Stimulated activated CD8-positive, alpha-beta memory T cell treated with anti-CD3 and anti-CD28 coated beads, Interleukin-2, amount 100 ng/mL, for 48 hours (primary cell): Measurements from ENCODE around the gene CNTNAP2.
"Not testable (repeated sequence)": the region's sequence is repeated elsewhere in the genome, so short reads cannot be mapped to it uniquely, and the experiment has no call there.

Experiments
- DNase-seq, 2 donors: peaks; one replicate each; pipeline ENCODE4 v3.0.0-alpha.2; 2020; ENCODE audit warnings: low read depth in 2 of 2

Gene CNTNAP2

GRCh38 chr7:148302436-148302835, 2185.8 kb downstream of the CNTNAP2 start:
- not testable (repeated sequence) for DNase-seq

GRCh38 chr7:148303295-148304082, 2186.9 kb downstream of the CNTNAP2 start:
- DNase-seq: no peak

GRCh38 chr7:148304083-148304335, 2187.4 kb downstream of the CNTNAP2 start:
- no peak for DNase-seq

- DNase-seq: no peak
Measured at GRCh38 chr7:148304456-148304855, 2187.9 kb downstream of the CNTNAP2 start.

- DNase-seq: no peak
Measured at GRCh38 chr7:148306759-148307158, 2190.2 kb downstream of the CNTNAP2 start.

GRCh38 chr7:148318102-148318811, 2201.7 kb downstream of the CNTNAP2 start:
- DNase-seq: no peak

GRCh38 chr7:148318838-148319237, 2202.2 kb downstream of the CNTNAP2 start:
- DNase-seq: no peak

GRCh38 chr7:148319316-148319808, 2202.8 kb downstream of the CNTNAP2 start:
- no peak for DNase-seq

- DNase-seq: no peak
Measured at GRCh38 chr7:148325208-148325607, 2208.6 kb downstream of the CNTNAP2 start.

- no peak for DNase-seq
Measured at GRCh38 chr7:148327379-148327778, 2210.8 kb downstream of the CNTNAP2 start.

- DNase-seq: no peak
Measured at GRCh38 chr7:148328906-148329305, 2212.3 kb downstream of the CNTNAP2 start.

- DNase-seq: no peak
Measured at GRCh38 chr7:148330124-148330818, 2213.7 kb downstream of the CNTNAP2 start.

- DNase-seq: no peak
Measured at GRCh38 chr7:148330822-148331221, 2214.2 kb downstream of the CNTNAP2 start.

- not testable (repeated sequence) for DNase-seq
Measured at GRCh38 chr7:148331456-148331855, 2214.9 kb downstream of the CNTNAP2 start.

- DNase-seq: no peak
Measured at GRCh38 chr7:148332191-148333186, 2215.9 kb downstream of the CNTNAP2 start.

- DNase-seq: no peak
Measured at GRCh38 chr7:148334441-148334956, 2217.9 kb downstream of the CNTNAP2 start.

GRCh38 chr7:148334959-148335577, 2218.5 kb downstream of the CNTNAP2 start:
- DNase-seq: no peak

- no peak for DNase-seq
Measured at GRCh38 chr7:148335790-148336189, 2219.2 kb downstream of the CNTNAP2 start.

GRCh38 chr7:148336411-148336810, 2219.8 kb downstream of the CNTNAP2 start:
- no peak for DNase-seq

GRCh38 chr7:148337246-148337965, 2220.8 kb downstream of the CNTNAP2 start:
- no peak for DNase-seq
